Measurements from ENCODE around the gene NUBP2. TPM values are rescaled to one million over a fixed set of nuclear protein-coding genes. Genes with fewer than 3 reads are reported as not detected.

NUBP2 gene
- total RNA-seq, 1 experiment from 2014 or later, result 69.4 TPM

DNA sequence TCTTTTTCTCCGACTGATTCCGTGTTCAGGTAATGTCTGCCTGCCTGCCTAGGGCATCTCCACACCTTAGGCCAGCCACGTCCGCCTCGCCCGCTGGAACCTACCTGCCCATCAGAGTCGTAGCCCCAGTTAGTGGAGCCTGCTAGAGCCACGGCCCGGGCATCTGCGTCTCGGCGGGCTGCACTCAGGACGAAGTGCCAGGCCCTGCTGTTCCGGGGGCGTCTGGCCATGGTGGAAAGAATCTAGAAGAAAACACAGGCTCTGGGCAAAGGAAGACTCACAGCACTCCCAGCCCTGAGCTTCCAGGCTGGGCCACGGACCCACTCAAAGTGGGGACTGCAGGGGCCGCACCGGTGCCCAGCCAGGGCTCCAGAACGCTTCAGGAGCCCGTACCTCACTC, 1.5 kb upstream of the NUBP2 start:
- no peak overlapping the region for H2BK20ac ChIP-seq (ENCODE audit: low read depth, low read length, poor library complexity, severe bottlenecking)
- no peak overlapping the region for H2BK120ac ChIP-seq (ENCODE audit: low read depth, low read length, poor library complexity, severe bottlenecking)
- H3K14ac ChIP-seq (ENCODE audit: insufficient read depth, low read length), result no peak overlapping the region
- H4K91ac ChIP-seq (ENCODE audit: insufficient read length, low read depth, low read length), result no peak overlapping the region
- no peak overlapping the region for H2BK12ac ChIP-seq (ENCODE audit: insufficient read length, low read depth, low read length)
- no peaks in the 10 kb centered on the region for H3K27me3 ChIP-seq (ENCODE audit: insufficient read depth, low read length)
- no peak overlapping the region for H3K4ac ChIP-seq (ENCODE audit: low read depth, low read length)
- TF ChIP-seq, protein P1, sequence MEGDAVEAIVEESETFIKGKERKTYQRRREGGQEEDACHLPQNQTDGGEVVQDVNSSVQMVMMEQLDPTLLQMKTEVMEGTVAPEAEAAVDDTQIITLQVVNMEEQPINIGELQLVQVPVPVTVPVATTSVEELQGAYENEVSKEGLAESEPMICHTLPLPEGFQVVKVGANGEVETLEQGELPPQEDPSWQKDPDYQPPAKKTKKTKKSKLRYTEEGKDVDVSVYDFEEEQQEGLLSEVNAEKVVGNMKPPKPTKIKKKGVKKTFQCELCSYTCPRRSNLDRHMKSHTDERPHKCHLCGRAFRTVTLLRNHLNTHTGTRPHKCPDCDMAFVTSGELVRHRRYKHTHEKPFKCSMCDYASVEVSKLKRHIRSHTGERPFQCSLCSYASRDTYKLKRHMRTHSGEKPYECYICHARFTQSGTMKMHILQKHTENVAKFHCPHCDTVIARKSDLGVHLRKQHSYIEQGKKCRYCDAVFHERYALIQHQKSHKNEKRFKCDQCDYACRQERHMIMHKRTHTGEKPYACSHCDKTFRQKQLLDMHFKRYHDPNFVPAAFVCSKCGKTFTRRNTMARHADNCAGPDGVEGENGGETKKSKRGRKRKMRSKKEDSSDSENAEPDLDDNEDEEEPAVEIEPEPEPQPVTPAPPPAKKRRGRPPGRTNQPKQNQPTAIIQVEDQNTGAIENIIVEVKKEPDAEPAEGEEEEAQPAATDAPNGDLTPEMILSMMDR (conservative IDR thresholded peaks at IDR 0.05), result no peak
- H4K8ac ChIP-seq (replicated peaks; ENCODE audit: insufficient read length, low read depth, low read length), result no peak overlapping the region
- H3K9me3 ChIP-seq (ENCODE audit: control insufficient read depth, low read depth, low read length), result no peaks in the 10 kb centered on the region
- no peak overlapping the region for H3K18ac ChIP-seq (ENCODE audit: insufficient read length, low read depth, low read length)
- H3K56ac ChIP-seq (ENCODE audit: insufficient read length, low read depth, low read length), result no peak overlapping the region
- H3K36me3 Mint-ChIP-seq (ENCODE audit: insufficient read depth in 1 of 3, low read depth in 3 of 3), result peaks cover 2 to 38% (median 13%) of the 10 kb centered on the region in 3 experiments; a peak in 5 of 7 replicates
- no peak overlapping the region for H2AK5ac ChIP-seq (ENCODE audit: insufficient read length, low read length)
- no peak overlapping the region for H2AFZ ChIP-seq (ENCODE audit: low read length)
- H3K4me3 Mint-ChIP-seq, result peak overlapping the region; percentile 91 to 94
- peak overlapping the region; percentile 44 to 95 (median 72); a peak in 4 of 7 replicates for H3K27ac Mint-ChIP-seq
- peaks cover 5% of the 10 kb centered on the region for H3K79me1 ChIP-seq (ENCODE audit: insufficient read depth, low read depth, low read length, poor library complexity, severe bottlenecking)
- peak overlapping the region; percentile 61 for H3K9ac ChIP-seq (ENCODE audit: extremely low read depth, insufficient read length, low read length)
- H4K20me1 ChIP-seq (ENCODE audit: control insufficient read depth, insufficient read depth, insufficient read length), result no peaks in the 10 kb centered on the region
- H3K27me3 Mint-ChIP-seq (ENCODE audit: low read depth), result peaks cover 2% of the 10 kb centered on the region; the same call in 1 of the 2 replicates
- H3K9me3 Mint-ChIP-seq, result no peaks in the 10 kb centered on the region
- no peaks in the 10 kb centered on the region; the same call in 1 of the 2 replicates for H3K4me1 ChIP-seq (ENCODE audit: insufficient read depth, low read length)
- WGBS (ENCODE audit: extremely low coverage, insufficient read length, low lambda C conversion rate), result no CpG with 5 or more reads among the region's 20 CpGs
- H4K5ac ChIP-seq (ENCODE audit: insufficient read length, low read depth, low read length), result no peak overlapping the region
- no peak overlapping the region for H2BK5ac ChIP-seq (ENCODE audit: insufficient read length, low read length)
- H3K4me1 Mint-ChIP-seq, result peaks cover 7 to 14% of the 10 kb centered on the region in 2 experiments
- H3K4me2 ChIP-seq (ENCODE audit: insufficient read depth, insufficient read length, low read length), result peak overlapping the region; percentile 70
- H3K27ac ChIP-seq (ENCODE audit: insufficient read length, low read depth, low read length), result no peak overlapping the region
- no peak overlapping the region for H3T11ph ChIP-seq (ENCODE audit: low read length)
- H3K23me2 ChIP-seq (ENCODE audit: insufficient read length, low read depth, low read length, poor library complexity, severe bottlenecking), result peaks cover 5% of the 10 kb centered on the region
- DNase-seq, result no peak
- no peak overlapping the region for H3K23ac ChIP-seq (ENCODE audit: insufficient read length, low read depth, low read length)
- no peak overlapping the region for H2BK15ac ChIP-seq (ENCODE audit: low read depth, low read length)
- peaks cover 6% of the 10 kb centered on the region; the same call in 1 of the 2 replicates for H3K79me2 ChIP-seq (ENCODE audit: insufficient read depth, low read length)

Measured in H9 (cell line).